ENCODE results near the gene POLR3B. TPM values are rescaled to one million over a fixed set of nuclear protein-coding genes. Genes with fewer than 3 reads are reported as not detected.

The POLR3B gene
- total and polyA plus RNA-seq, 10 of the 15 experiments (the other 5 are each of a cell fraction or from before 2014, with no cell fraction given) = 2.3 to 10.5 (median 8.0) TPM

DNA sequence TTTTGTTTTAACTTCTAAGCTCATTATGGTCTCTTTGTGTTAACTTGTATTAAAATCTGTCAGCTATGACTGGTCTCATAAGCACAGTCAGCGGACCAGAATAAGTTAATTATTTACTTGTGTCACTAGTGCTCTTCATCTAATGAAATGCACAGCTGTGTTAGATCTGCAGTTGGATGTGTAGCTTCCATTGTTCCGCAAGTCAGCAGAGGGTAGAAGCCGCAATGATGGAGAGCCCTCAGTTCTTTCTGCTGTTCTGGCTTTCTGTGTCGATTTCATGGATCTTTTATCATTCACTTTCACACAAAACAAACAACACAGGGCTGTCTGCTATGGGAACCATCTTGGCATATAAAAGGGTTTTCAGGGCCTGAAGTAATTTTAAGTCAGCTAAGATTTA, 136.0 kb downstream of the POLR3B start:
- ATAC-seq (peak; percentile 94), DNase-seq (ENCODE audit: low read depth, low spot score) (no peak), FAIRE-seq (no peak)
- no peak for TF ChIP-seq TCF3 (IDR thresholded peaks at IDR 0.05; ENCODE audit: borderline replicate concordance, insufficient read depth, low read depth, low read length)
- 0 out of 2 replicates have a peak, but pooled peaks have one; percentile 4 for TF ChIP-seq MTA2 (IDR thresholded peaks at IDR 0.05; ENCODE audit: low read depth)
- 0 out of 2 replicates have a peak, but pooled peaks have one; percentile 28 for TF ChIP-seq DPF2 (IDR thresholded peaks at IDR 0.05)
- no peak for TF ChIP-seq NFYB (IDR thresholded peaks at IDR 0.05; ENCODE audit: insufficient read depth, low read depth, low read length)
- TF ChIP-seq PAX8 (IDR thresholded peaks at IDR 0.05) = no peak
- ChIA-PET SMC1A (ENCODE audit: uncharacterized antibody, unreplicated experiment) (interaction anchor here (1.0 to 2.1 kb wide), 6 partner anchors 8 to 347 kb away, joined by 3 to 6 read pairs (median 3); no protein-coding TSS in a partner anchor), POLR2A (no interaction called here), RAD21 (ENCODE audit: unreplicated experiment) (interaction anchor here (1.1 kb wide), 2 partner anchors 51 to 135 kb away, joined by 3 read pairs; no protein-coding TSS in a partner anchor), CTCF (interaction anchor here (0.6 to 2.8 kb wide), 3 partner anchors 82 to 425 kb away, joined by 3 to 8 read pairs (median 3); no protein-coding TSS in a partner anchor)
- Histone ChIP-seq H3K9me3 (replicated peaks; ENCODE audit: control insufficient read depth, insufficient read depth, low read length) (no peaks in the 10 kb centered on the region), H3K9ac (ENCODE audit: control insufficient read depth, insufficient read depth, low read length) (no peak overlapping the region), H3K79me2 (ENCODE audit: control insufficient read depth, insufficient read depth, low read length) (no peaks in the 10 kb centered on the region), H3K27ac (ENCODE audit: control insufficient read depth, insufficient read depth) (no peak overlapping the region), H4K20me1 (ENCODE audit: control insufficient read depth, insufficient read depth) (no peaks in the 10 kb centered on the region), H3K36me3 (ENCODE audit: control insufficient read depth in 2 of 2, insufficient read depth in 2 of 2, low read length in 1 of 2) (no peaks in the 10 kb centered on the region; a peak in 1 of 4 replicates), H3K4me3 (no peak overlapping the region), H3K4me1 (ENCODE audit: control insufficient read depth, insufficient read depth, low read length) (no peaks in the 10 kb centered on the region), H3K4me2 (ENCODE audit: control insufficient read depth, insufficient read depth) (no peak overlapping the region), H3K27me3 (replicated peaks in 1 of 2; ENCODE audit: control insufficient read depth in 2 of 2, insufficient read depth in 2 of 2, low read length in 1 of 2) (no peaks in the 10 kb centered on the region), H2AFZ (ENCODE audit: control insufficient read depth, low read depth, low read length) (no peak overlapping the region)
- BruUV-seq (replicated peaks) = no TSS peak
- WGBS (ENCODE audit: insufficient coverage, insufficient replicate concordance, low lambda C conversion rate, missing lambda C conversion rate) = 85% methylated on average over 4 of the region's 4 CpGs
- intact Hi-C loops (cut with micrococcal nuclease; ENCODE audit: unreplicated experiment) = no loop called here
- in situ Hi-C loops (cut with MboI) = no loop called here

DNA sequence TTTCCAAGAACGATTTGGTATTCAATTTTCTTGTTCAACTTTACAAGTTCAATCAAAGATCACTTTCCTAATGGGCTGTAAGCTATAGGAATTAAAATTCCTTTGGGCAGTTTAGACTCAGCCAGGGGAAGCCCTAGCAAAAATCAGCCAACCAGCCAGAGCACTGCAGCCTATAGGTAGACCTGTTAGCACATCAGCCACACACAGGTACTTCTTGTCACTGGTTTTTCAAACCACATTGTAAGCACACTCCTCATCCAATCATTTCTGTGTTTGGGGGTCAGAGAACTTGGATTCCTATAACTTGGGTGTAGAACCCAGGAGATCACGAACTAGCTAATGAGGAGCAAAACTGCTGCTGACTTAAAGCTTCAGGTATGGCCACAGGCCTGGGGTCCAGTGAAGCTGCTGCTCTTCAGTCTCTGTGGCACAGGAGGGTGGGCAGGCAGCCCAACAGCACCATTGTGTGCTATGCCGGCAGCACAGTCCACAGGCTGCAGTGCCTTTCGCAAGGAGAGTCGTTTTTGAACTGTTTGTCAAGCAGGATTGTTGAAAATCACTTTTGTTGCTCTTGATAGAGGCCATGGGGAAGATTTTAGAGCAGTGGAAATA, 137.9 kb downstream of the POLR3B start:
- Histone ChIP-seq H3K36me3 (ENCODE audit: control insufficient read depth in 2 of 2, insufficient read depth in 2 of 2, low read length in 1 of 2) (peaks cover 0 to 4% of the 10 kb centered on the region in 2 experiments; a peak in 2 of 4 replicates), H3K27ac (ENCODE audit: control insufficient read depth, insufficient read depth) (no peak overlapping the region), H3K79me2 (ENCODE audit: control insufficient read depth, insufficient read depth, low read length) (no peaks in the 10 kb centered on the region), H2AFZ (ENCODE audit: control insufficient read depth, low read depth, low read length) (no peak overlapping the region), H3K9me3 (replicated peaks; ENCODE audit: control insufficient read depth, insufficient read depth, low read length) (no peaks in the 10 kb centered on the region), H3K27me3 (replicated peaks in 1 of 2; ENCODE audit: control insufficient read depth in 2 of 2, insufficient read depth in 2 of 2, low read length in 1 of 2) (no peaks in the 10 kb centered on the region), H4K20me1 (ENCODE audit: control insufficient read depth, insufficient read depth) (no peaks in the 10 kb centered on the region), H3K4me2 (ENCODE audit: control insufficient read depth, insufficient read depth) (no peak overlapping the region), H3K4me3 (no peak overlapping the region), H3K4me1 (ENCODE audit: control insufficient read depth, insufficient read depth, low read length) (no peaks in the 10 kb centered on the region), H3K9ac (ENCODE audit: control insufficient read depth, insufficient read depth, low read length) (no peak overlapping the region)
- no peak for ATAC-seq
- ChIA-PET POLR2A (interaction anchor here (0.6 kb wide), 1 partner anchor 108 kb away, joined by 3 read pairs; no protein-coding TSS in a partner anchor), CTCF (interaction anchor here (2.8 kb wide), 1 partner anchor 346 kb away, joined by 8 read pairs; no protein-coding TSS in a partner anchor), SMC1A (ENCODE audit: uncharacterized antibody, unreplicated experiment) (interaction anchor here (0.6 to 1.1 kb wide), 3 partner anchors 137 to 1521 kb away, joined by 3 to 4 read pairs (median 3); no protein-coding TSS in a partner anchor), RAD21 (ENCODE audit: unreplicated experiment) (no interaction called here)
- BruUV-seq (replicated peaks) = no TSS peak
- in situ Hi-C loops (cut with MboI) = no loop called here
- DNase-seq (ENCODE audit: low read depth, low spot score) = no peak
- 84% methylated on average over 5 of the region's 5 CpGs for WGBS (ENCODE audit: insufficient coverage, insufficient replicate concordance, low lambda C conversion rate, missing lambda C conversion rate)
- FAIRE-seq = no peak
- intact Hi-C loops (cut with micrococcal nuclease; ENCODE audit: unreplicated experiment) = no loop called here
- no peak for TF ChIP-seq WRNIP1 (IDR thresholded peaks at IDR 0.05; ENCODE audit: borderline replicate concordance, low read depth, low read length)
- no peak for TF ChIP-seq CHD1 (IDR thresholded peaks at IDR 0.05; ENCODE audit: low read depth, low read length)
- TF ChIP-seq NFYA (IDR thresholded peaks at IDR 0.05; ENCODE audit: borderline replicate concordance, low read depth, low read length) = no peak
- no peak for TF ChIP-seq ZNF274 (IDR thresholded peaks at IDR 0.05; ENCODE audit: insufficient read depth, insufficient read length)
- no peak for TF ChIP-seq RAD21 (IDR thresholded peaks at IDR 0.05; ENCODE audit: insufficient read depth, low read depth, low read length)
- TF ChIP-seq STAT1 (conservative IDR thresholded peaks at IDR 0.05) = no peak
- TF ChIP-seq, protein P1, sequence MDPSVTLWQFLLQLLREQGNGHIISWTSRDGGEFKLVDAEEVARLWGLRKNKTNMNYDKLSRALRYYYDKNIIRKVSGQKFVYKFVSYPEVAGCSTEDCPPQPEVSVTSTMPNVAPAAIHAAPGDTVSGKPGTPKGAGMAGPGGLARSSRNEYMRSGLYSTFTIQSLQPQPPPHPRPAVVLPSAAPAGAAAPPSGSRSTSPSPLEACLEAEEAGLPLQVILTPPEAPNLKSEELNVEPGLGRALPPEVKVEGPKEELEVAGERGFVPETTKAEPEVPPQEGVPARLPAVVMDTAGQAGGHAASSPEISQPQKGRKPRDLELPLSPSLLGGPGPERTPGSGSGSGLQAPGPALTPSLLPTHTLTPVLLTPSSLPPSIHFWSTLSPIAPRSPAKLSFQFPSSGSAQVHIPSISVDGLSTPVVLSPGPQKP (IDR thresholded peaks at IDR 0.05; ENCODE audit: low read depth, low read length) = no peak
- no peak for TF ChIP-seq RCOR1 (conservative IDR thresholded peaks at IDR 0.05; ENCODE audit: low read depth, low read length)

All from GM12878 (cell line).